Measurements from ENCODE around the gene IFT20.

GRCh38 chr17:28339431-28339830 is 4.2 kb upstream of the IFT20 start:
- TF ChIP-seq POLR2A (IDR thresholded peaks at IDR 0.05; ENCODE audit: low read length) (no peak), GATA1 (IDR thresholded peaks at IDR 0.05; ENCODE audit: low read depth, low read length) (no peak)
